HG03520 (cell line): Measurements from ENCODE around the gene TOR4A.
"Not testable (repeated sequence)": the region's sequence is repeated elsewhere in the genome, so short reads cannot be mapped to it uniquely, and the experiment has no call there.

Experiments
- ATAC-seq: cut with Tn5 transposase; IDR thresholded peaks from one replicate; pipeline ENCODE4 v1.9.1; 2021; ENCODE audit warnings: mild to moderate bottlenecking, moderate library complexity; ENCODE audit not compliant: unreplicated experiment

TOR4A gene

GRCh38 chr9:137237759-137238726 is 39.5 kb upstream of the TOR4A start:
- no peak for ATAC-seq

GRCh38 chr9:137239541-137240200 is 37.9 kb upstream of the TOR4A start:
- not testable (repeated sequence) for ATAC-seq

GRCh38 chr9:137240318-137240840 is 37.1 kb upstream of the TOR4A start:
- ATAC-seq: peak; percentile 13

GRCh38 chr9:137240841-137241489 is 36.6 kb upstream of the TOR4A start, which contains the start of gene TUBB4B:
Gene TUBB4B, plus strand, starts transcription at chr9:137241287. Its CDS starts 74 bp downstream, at chr9:137241361.
- ATAC-seq: peak; percentile 65

GRCh38 chr9:137241490-137242268 is 35.8 kb upstream of the TOR4A start:
- ATAC-seq: peak; percentile 9

GRCh38 chr9:137242269-137243203 is 35.0 kb upstream of the TOR4A start:
- no peak for ATAC-seq

GRCh38 chr9:137243266-137243625 is 34.3 kb upstream of the TOR4A start:
- ATAC-seq: not testable (repeated sequence)

GRCh38 chr9:137243626-137244485 is 33.7 kb upstream of the TOR4A start:
- ATAC-seq: no peak

GRCh38 chr9:137244486-137245449 is 32.8 kb upstream of the TOR4A start:
- no peak for ATAC-seq

- ATAC-seq: no peak
These were observed 31.8 kb upstream of the TOR4A start for GRCh38 chr9:137245450-137246421.

GRCh38 chr9:137247135-137247915 is 30.2 kb upstream of the TOR4A start:
- ATAC-seq: no peak

GRCh38 chr9:137247916-137248175 is 29.7 kb upstream of the TOR4A start:
- no peak for ATAC-seq

GRCh38 chr9:137250329-137251193 is 27.0 kb upstream of the TOR4A start:
- no peak for ATAC-seq

GRCh38 chr9:137251194-137251461 is 26.4 kb upstream of the TOR4A start, which contains the start of gene STPG3:
Gene STPG3, plus strand, starts transcription at chr9:137251286. Its CDS starts 1 bp downstream, at chr9:137251287.
- no peak for ATAC-seq
